K562 (cell line): ENCODE results near the gene KMT2D. TPM values are rescaled to one million over a fixed set of nuclear protein-coding genes. Genes with fewer than 3 reads are reported as not detected.
A peak's percentile ranks its signal among the peaks of the same experiment; 100 is the strongest.

Experiments used
- CHCHD3 ChIP-seq: fragments of 250-450 bp; sonication (Bioruptor Pico); IDR thresholded peaks from 2 replicates; pipeline ENCODE4 v2.1.2; 2022; ENCODE audit warnings: mild to moderate bottlenecking
- CHD1 ChIP-seq: fragments of 200-600 bp; sonication (generic); IDR thresholded peaks from one replicate; pipeline ENCODE4 v1.6.1; 2012; ENCODE audit warnings: mild to moderate bottlenecking, moderate library complexity, low read length, inconsistent platforms
- EP300 ChIP-seq: IDR thresholded peaks from 2 replicates; pipeline ENCODE4 v1.6.1; 2012; ENCODE audit warnings: low read length, improper control_type of control experiment
- FIP1L1 ChIP-seq: fragments of 200-400 bp; formaldehyde crosslinking; IDR thresholded peaks from 2 replicates; pipeline ENCODE4 v1.6.1; 2018; ENCODE audit warnings: mild to moderate bottlenecking, low read depth, low read length; ENCODE audit not compliant: poor library complexity, severe bottlenecking
- FOXJ2 ChIP-seq: fragments of 200-800 bp; sonication (Bioruptor generic); IDR thresholded peaks from 2 replicates; pipeline ENCODE4 v1.6.1; 2016; ENCODE audit warnings: missing genetic modification characterization, missing compliant biosample characterization
- FUS ChIP-seq: fragments of 200-400 bp; formaldehyde crosslinking; optimal IDR thresholded peaks from 2 replicates; pipeline ENCODE3; 2017; ENCODE audit warnings: low read depth, low read length
- KDM4B ChIP-seq, 2 experiments: fragments of 450-650 bp in 1 of 2; sonication (generic) in 1 of 2; IDR thresholded peaks; 2 replicates each; pipeline ENCODE4 v1.6.1; 2016 to 2017; ENCODE audit warnings: borderline replicate concordance in 2 of 2, antibody characterized with exemption in 1 of 2, low read depth in 1 of 2, mild to moderate bottlenecking in 1 of 2
- MBD2 ChIP-seq: sonication (generic); IDR thresholded peaks from 2 replicates; pipeline ENCODE4 v1.6.1; 2016; ENCODE audit warnings: low read depth, borderline replicate concordance
- NUFIP1 ChIP-seq: fragments of 450-650 bp; IDR thresholded peaks from 2 replicates; pipeline ENCODE4 v1.6.1; 2018; ENCODE audit not compliant: partially characterized antibody
- PHF8 ChIP-seq: fragments of 200-600 bp; sonication (generic); IDR thresholded peaks from 2 replicates; pipeline ENCODE4 v1.6.1; 2012; ENCODE audit warnings: mixed run types, mild to moderate bottlenecking, inconsistent platforms, low read length, moderate library complexity, borderline replicate concordance
- PPARD ChIP-seq: fragments of 250-450 bp; sonication (Bioruptor Pico); IDR thresholded peaks from 2 replicates; pipeline ENCODE4 v1.8.0; 2022; ENCODE audit warnings: inconsistent platforms, mild to moderate bottlenecking, moderate library complexity
- RHOXF2B ChIP-seq: fragments of 250-450 bp; sonication (Bioruptor Pico); conservative IDR thresholded peaks from 2 replicates; pipeline ENCODE4 v1.5.1; 2021
- SMAD1 ChIP-seq: fragments of 150-350 bp; IDR thresholded peaks from 2 replicates; pipeline ENCODE4 v1.6.1; 2014; ENCODE audit warnings: low read length, low read depth; ENCODE audit not compliant: partially characterized antibody
- SNIP1 ChIP-seq: fragments of 450-650 bp; IDR thresholded peaks from 2 replicates; pipeline ENCODE4 v1.7.1; 2017; ENCODE audit warnings: low read depth, mild to moderate bottlenecking
- SOX6 ChIP-seq: fragments of 450-650 bp; IDR thresholded peaks from 2 replicates; pipeline ENCODE4 v1.6.1; 2014; ENCODE audit warnings: mild to moderate bottlenecking
- SRSF9 ChIP-seq: fragments of 200-400 bp; formaldehyde crosslinking; IDR thresholded peaks from 2 replicates; pipeline ENCODE4 v1.6.1; 2017; ENCODE audit warnings: low read depth, low read length, borderline replicate concordance
- ZFP30 ChIP-seq: fragments of 250-450 bp; sonication (Bioruptor Pico); IDR thresholded peaks from 2 replicates; pipeline ENCODE4 v1.8.0; 2022; ENCODE audit warnings: moderate library complexity, mild to moderate bottlenecking, inconsistent platforms, borderline replicate concordance
- ZSCAN32 ChIP-seq: fragments of 450-650 bp; formaldehyde crosslinking; IDR thresholded peaks from 2 replicates; pipeline ENCODE4 v1.4.0; 2020; ENCODE audit warnings: mild to moderate bottlenecking, moderate library complexity
- polyA plus RNA-seq, 8 experiments: library from polyadenylated mRNA; depleted of rRNA in 4 of 8; stranded (reverse) in 5 of 8; unstranded in 3 of 8; fragments of >200 nt; fragmentation: Nextera tagmentation in 2 of 8; fragmentation: Illumina TruSeq in 1 of 8; extraction: Ambion mirVana in 2 of 8; extraction: Trizol in 1 of 8; gene quantifications; 2 replicates each; pipeline versions ENCODE4 v1.2.1 to v1.2.3, GENCODE V29; 2011 to 2014; ENCODE audit warnings: inconsistent platforms in 1 of 8, missing spikeins in 1 of 8
- total RNA-seq, 7 experiments: library from RNA; depleted of rRNA in 6 of 7; stranded (reverse); fragments of >200 nt in 6 of 7; fragmentation: Illumina TruSeq in 2 of 7; extraction: Trizol in 2 of 7; gene quantifications; 2 replicates each; pipeline versions ENCODE4 v1.2.1 to v1.2.3, GENCODE V29; 2011 to 2021; ENCODE audit warnings: low replicate concordance in 1 of 7
- TF ChIP-seq, protein P1 (sequence below): sonication (generic); formaldehyde crosslinking; IDR thresholded peaks from 2 replicates; pipeline ENCODE4 v1.8.0; 2022; ENCODE audit warnings: mild to moderate bottlenecking, missing genetic modification reagents, borderline replicate concordance
- TF ChIP-seq, protein P2 (sequence below): fragments of 250-450 bp; sonication (Bioruptor Pico); IDR thresholded peaks from 2 replicates; pipeline ENCODE4 v1.4.0; 2020; ENCODE audit warnings: borderline replicate concordance
- TF ChIP-seq, protein P3 (sequence below): fragments of 250-450 bp; sonication (Bioruptor Pico); IDR thresholded peaks from 2 replicates; pipeline ENCODE4 v1.8.0; 2021; ENCODE audit warnings: borderline replicate concordance, mild to moderate bottlenecking, moderate library complexity; ENCODE audit not compliant: poor library complexity, severe bottlenecking
- TF ChIP-seq, protein P4 (sequence below): sonication (generic); formaldehyde crosslinking; IDR thresholded peaks from 2 replicates; pipeline ENCODE4 v1.8.0; 2022; ENCODE audit warnings: mild to moderate bottlenecking, missing genetic modification reagents
- TF ChIP-seq, protein P5 (sequence below): fragments of 250-450 bp; sonication (Bioruptor Pico); IDR thresholded peaks from 2 replicates; pipeline ENCODE4 v1.8.0; 2021; ENCODE audit warnings: moderate library complexity, mild to moderate bottlenecking, inconsistent platforms

KMT2D gene
- total and polyA plus RNA-seq, 9 of the 15 experiments (the other 6 are each of a cell fraction or from before 2014, with no cell fraction given), result 0.22 to 93.7 (median 13.7) TPM

DNA sequence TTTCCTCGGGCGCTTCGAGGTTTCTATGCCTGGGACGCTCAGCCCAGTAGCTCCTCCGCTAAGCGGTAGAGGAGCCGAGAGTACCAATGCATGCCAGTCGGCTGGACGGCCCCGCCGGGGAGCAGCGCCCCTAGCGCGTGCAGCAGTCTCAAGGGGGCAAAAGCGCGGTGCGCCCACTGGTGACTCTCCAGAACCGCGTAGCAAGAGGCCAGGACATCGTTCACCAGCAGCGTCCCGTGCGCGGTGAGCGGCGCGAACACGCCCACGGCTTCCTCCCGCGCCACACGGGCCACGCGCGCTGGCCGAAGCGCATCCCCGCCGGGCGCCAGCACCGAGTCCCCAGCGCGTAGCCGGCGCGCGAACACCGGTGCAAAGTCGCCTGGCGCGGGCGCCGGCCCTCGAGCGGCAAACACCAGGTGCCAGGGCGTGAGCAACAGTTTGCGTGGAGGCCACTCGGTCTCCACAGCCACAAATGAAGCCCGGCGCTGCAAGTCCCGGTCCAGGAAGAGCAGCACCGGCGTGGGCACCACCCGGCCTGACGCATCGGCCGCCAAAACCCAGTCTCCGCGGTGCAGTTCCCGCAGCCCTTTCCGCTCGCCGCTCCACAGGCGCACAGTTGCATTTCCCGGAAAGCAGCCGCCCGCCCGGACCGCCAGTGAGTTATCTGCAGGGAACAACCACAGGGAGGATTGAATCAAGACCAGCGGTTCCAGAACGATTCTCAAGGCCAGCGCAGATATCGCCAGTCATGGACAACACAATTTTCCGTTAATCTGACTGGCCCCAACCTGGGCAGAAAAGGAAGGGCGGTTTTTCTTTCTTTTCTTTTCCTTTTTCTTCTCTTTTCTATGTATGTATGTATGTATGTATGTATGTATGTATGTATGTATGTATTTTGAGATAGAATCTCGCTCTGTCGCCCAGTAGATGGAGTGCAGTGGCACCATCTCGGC, 29.5 kb upstream of the KMT2D start (continued):
- TF ChIP-seq ZSCAN32 (CRISPR knock-in tag), result no peak
- TF ChIP-seq SOX6, result peak; percentile 68
- TF ChIP-seq PPARD, result no peak
- TF ChIP-seq ZFP30, result no peak
- no peak for TF ChIP-seq CHD1
- TF ChIP-seq, protein P1, sequence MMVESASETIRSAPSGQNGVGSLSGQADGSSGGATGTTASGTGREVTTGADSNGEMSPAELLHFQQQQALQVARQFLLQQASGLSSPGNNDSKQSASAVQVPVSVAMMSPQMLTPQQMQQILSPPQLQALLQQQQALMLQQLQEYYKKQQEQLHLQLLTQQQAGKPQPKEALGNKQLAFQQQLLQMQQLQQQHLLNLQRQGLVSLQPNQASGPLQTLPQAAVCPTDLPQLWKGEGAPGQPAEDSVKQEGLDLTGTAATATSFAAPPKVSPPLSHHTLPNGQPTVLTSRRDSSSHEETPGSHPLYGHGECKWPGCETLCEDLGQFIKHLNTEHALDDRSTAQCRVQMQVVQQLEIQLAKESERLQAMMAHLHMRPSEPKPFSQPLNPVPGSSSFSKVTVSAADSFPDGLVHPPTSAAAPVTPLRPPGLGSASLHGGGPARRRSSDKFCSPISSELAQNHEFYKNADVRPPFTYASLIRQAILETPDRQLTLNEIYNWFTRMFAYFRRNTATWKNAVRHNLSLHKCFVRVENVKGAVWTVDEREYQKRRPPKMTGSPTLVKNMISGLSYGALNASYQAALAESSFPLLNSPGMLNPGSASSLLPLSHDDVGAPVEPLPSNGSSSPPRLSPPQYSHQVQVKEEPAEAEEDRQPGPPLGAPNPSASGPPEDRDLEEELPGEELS (CRISPR knock-in tag), result no peak
- TF ChIP-seq PHF8, result peak; percentile 36; the same call in 1 of the 2 replicates
- TF ChIP-seq EP300, result peak; percentile 92
- no peak for TF ChIP-seq SMAD1
- no peak for TF ChIP-seq KDM4B (IDR thresholded peaks at IDR 0.05; ENCODE audit: borderline replicate concordance in 2 of 2, low read depth in 1 of 2)
- TF ChIP-seq, protein P2, sequence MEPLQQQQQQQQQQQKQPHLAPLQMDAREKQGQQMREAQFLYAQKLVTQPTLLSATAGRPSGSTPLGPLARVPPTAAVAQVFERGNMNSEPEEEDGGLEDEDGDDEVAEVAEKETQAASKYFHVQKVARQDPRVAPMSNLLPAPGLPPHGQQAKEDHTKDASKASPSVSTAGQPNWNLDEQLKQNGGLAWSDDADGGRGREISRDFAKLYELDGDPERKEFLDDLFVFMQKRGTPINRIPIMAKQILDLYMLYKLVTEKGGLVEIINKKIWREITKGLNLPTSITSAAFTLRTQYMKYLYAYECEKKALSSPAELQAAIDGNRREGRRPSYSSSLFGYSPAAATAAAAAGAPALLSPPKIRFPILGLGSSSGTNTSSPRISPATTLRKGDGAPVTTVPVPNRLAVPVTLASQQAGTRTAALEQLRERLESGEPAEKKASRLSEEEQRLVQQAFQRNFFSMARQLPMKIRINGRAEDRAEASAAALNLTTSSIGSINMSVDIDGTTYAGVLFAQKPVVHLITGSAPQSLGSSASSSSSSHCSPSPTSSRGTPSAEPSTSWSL (CRISPR knock-in tag), result no peak
- no peak for TF ChIP-seq FIP1L1
- TF ChIP-seq, protein P3, sequence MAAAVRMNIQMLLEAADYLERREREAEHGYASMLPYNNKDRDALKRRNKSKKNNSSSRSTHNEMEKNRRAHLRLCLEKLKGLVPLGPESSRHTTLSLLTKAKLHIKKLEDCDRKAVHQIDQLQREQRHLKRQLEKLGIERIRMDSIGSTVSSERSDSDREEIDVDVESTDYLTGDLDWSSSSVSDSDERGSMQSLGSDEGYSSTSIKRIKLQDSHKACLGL (CRISPR knock-in tag), result no peak
- no peak for TF ChIP-seq SNIP1
- no peak for TF ChIP-seq FUS
- TF ChIP-seq, protein P4, sequence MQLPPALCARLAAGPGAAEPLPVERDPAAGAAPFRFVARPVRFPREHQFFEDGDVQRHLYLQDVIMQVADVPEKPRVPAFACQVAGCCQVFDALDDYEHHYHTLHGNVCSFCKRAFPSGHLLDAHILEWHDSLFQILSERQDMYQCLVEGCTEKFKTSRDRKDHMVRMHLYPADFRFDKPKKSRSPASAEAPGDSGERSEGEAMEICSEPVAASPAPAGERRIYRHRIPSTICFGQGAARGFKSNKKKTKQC, result no peak
- no peak for TF ChIP-seq SRSF9
- TF ChIP-seq CHCHD3, result no peak
- TF ChIP-seq NUFIP1, result no peak
- no peak for TF ChIP-seq FOXJ2 (tag)
- TF ChIP-seq MBD2, result peak; percentile 60; the same call in 1 of the 2 replicates
- no peak for TF ChIP-seq RHOXF2B
- TF ChIP-seq, protein P5, sequence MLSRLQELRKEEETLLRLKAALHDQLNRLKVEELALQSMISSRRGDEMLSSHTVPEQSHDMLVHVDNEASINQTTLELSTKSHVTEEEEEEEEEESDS (CRISPR knock-in tag), result no peak
